Fibroblast of villous mesenchyme (primary cell): ENCODE data around the gene TMEM170B. TPM values are rescaled to one million over a fixed set of nuclear protein-coding genes. Genes with fewer than 3 reads are reported as not detected.
A peak's percentile ranks its signal among the peaks of the same experiment; 100 is the strongest.

Experiments
- DNase-seq: peaks from one replicate; pipeline ENCODE4 v3.0.0-alpha.2; 2010; ENCODE audit warnings: low read depth
- H3K4me3 ChIP-seq: 2 replicates; pipeline ENCODE4 v1.5.1; 2011; ENCODE audit warnings: low read depth, mild to moderate bottlenecking, low read length
- total RNA-seq: library from RNA; depleted of rRNA; stranded (reverse); fragments of >200 nt; gene quantifications from 2 replicates; pipeline ENCODE4 v1.2.3, GENCODE V29; 2012
- TF ChIP-seq, protein P1 (sequence below): IDR thresholded peaks from 2 replicates; pipeline ENCODE4 v1.5.1; 2012; ENCODE audit warnings: low read depth, mild to moderate bottlenecking, low read length; ENCODE audit not compliant: insufficient read depth

TMEM170B gene
- total RNA-seq, 1 donor, result 2.6 TPM

GRCh38 chr6:11616200-11616611 lies 78.7 kb downstream of the TMEM170B start:
- DNase-seq, result peak; percentile 93
- TF ChIP-seq, protein P1, sequence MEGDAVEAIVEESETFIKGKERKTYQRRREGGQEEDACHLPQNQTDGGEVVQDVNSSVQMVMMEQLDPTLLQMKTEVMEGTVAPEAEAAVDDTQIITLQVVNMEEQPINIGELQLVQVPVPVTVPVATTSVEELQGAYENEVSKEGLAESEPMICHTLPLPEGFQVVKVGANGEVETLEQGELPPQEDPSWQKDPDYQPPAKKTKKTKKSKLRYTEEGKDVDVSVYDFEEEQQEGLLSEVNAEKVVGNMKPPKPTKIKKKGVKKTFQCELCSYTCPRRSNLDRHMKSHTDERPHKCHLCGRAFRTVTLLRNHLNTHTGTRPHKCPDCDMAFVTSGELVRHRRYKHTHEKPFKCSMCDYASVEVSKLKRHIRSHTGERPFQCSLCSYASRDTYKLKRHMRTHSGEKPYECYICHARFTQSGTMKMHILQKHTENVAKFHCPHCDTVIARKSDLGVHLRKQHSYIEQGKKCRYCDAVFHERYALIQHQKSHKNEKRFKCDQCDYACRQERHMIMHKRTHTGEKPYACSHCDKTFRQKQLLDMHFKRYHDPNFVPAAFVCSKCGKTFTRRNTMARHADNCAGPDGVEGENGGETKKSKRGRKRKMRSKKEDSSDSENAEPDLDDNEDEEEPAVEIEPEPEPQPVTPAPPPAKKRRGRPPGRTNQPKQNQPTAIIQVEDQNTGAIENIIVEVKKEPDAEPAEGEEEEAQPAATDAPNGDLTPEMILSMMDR, result no peak

DNA sequence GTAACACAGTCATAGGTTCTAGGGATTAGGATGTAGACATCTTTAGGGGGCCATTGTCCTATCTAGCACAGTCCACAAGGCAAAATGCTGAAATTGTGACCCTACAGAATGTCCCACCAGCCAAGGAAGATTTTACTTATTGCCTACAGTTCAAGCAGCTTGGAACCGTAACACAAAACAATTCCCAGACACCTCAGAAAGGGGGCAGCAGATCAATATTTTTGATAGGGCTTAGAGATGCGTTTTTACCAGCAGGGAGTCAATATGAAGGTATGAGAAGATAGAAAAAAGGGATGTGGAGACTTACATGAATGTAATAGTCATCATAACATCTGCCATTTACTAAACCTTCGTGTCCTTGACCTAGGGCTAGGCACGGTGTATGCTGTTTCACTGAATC lies 81.0 kb downstream of the TMEM170B start:
- no peak for DNase-seq
- no peak overlapping the region for H3K4me3 ChIP-seq
- TF ChIP-seq, protein P1, result peak; percentile 48

More at GRCh38 chr6:11616200-11616611, 78.7 kb downstream of the TMEM170B start:
- H3K4me3 ChIP-seq, result no peak overlapping the region

DNA sequence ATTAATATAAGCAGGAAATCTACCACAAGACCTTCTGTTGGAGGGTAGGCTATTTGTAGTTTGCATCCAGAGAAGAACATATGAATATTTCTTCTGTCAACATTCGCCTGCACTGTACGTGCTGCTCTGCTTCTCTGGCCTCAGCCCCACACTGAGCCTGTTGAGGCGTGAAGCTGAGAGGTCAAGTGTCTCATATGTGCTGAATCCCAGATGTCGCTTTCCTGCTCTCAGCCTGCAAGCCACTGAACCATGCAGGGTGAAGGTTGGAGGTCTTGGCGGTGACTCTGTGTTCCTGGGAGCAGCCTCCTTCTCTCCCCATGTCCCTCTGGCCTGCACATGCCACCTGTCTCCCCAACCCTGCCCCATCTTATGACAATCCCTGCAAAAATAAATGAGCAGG lies 83.6 kb downstream of the TMEM170B start:
- H3K4me3 ChIP-seq, result no peak overlapping the region
- TF ChIP-seq, protein P1, result no peak
- no peak for DNase-seq

DNA sequence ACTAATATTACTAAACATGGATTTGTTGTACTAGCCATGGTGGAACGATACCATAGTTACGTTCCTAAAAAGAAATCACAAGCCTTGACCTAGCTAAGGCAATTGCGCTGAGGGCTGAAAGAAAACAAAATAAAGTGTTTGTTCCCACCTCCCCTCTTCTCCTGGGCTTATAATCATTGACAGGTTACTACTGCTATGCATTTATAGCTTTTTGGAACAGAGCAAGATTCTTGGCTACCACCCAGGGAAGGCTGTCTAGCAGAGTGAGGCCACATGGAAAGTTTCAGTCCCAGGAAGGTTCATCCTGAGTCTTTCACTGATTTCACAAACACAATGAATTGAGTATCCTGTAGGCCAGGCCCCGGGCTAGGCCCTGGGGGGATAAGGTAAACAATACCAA lies 84.6 kb downstream of the TMEM170B start:
- no peak overlapping the region for H3K4me3 ChIP-seq
- DNase-seq, result peak; percentile 48
- TF ChIP-seq, protein P1, result no peak

DNA sequence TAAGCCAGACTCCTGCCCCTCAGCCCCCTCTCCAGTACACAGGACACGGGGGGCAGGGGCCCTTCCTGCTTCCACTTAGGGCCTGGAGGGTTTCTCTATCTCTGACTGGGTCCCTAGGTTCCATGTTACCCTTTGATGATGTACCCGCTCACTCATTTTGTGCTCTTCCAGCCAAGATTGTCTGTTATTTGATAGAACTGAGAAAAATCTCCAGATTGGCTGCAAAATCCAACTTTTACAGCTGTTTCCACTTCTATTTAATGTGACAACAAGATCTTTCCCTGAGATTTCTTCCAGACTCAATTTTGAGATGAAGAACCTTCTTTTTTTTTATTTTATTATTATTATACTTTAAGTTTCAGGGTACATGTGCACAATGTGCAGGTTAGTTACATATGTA lies 85.7 kb downstream of the TMEM170B start:
- no peak for DNase-seq
- TF ChIP-seq, protein P1, result no peak
- H3K4me3 ChIP-seq, result no peak overlapping the region

DNA sequence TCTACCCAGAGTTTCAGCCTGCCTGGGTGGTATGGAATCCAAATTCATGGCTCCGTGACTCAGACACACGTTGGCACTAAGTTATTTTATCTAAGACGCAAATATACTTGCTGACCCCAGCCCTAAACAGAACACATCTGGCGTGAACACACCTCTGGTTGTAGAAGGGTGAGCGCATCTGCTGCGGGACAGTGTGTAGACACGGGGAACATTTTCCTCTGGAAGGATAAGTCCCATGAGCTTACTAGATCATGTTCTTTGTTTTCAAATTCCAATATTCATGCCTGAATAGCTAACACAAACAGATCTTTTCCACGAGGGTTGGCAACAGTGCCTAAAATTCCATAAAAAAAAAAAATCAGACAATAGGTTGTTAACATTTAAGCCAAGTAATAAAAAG lies 87.8 kb downstream of the TMEM170B start:
- DNase-seq, result no peak
- TF ChIP-seq, protein P1, result no peak
- H3K4me3 ChIP-seq, result no peak overlapping the region

DNA sequence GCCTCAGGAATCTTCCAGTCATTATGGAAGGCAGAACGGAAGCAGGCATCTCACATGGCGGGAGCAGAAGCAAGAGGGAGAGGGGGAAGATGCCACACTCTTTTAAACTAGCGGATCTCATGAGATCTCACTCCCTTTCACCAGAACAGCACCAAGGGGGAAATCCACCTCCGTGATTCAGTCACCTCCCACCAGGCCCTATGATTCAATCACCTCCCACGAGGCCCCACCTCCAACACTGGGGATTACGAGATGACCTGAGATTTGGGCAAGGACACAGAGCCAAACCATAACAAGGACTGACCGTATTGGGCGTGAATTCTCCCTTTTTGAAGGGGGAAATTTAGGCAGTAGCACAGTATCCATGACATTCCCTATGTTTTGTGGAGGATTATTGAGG lies 88.8 kb downstream of the TMEM170B start:
- DNase-seq, result no peak
- no peak overlapping the region for H3K4me3 ChIP-seq
- TF ChIP-seq, protein P1, result no peak
